GM13977 (cell line): Measurements from ENCODE around the gene IMMP2L.

Experiments used
- DNase-seq: peaks from one replicate; pipeline ENCODE4 v3.0.0; 2012; ENCODE audit warnings: low spot score
- CTCF ChIP-seq: IDR thresholded peaks from 2 replicates; pipeline ENCODE4 v1.5.1; 2012; ENCODE audit warnings: mild to moderate bottlenecking, control low read depth; ENCODE audit not compliant: insufficient read depth; ENCODE audit errors: extremely low read depth, missing control alignments
- in situ Hi-C: fragments of 300-500 bp; cut with MboI; formaldehyde crosslinking; loops from one replicate; pipeline ENCODE4 v1.12.0; 2022; ENCODE audit warnings: low sequenced_read_pairs, low pct_unique_long_range_greater_than_20kb, mixed read lengths, inconsistent platforms; ENCODE audit not compliant: unreplicated experiment

Gene IMMP2L

GRCh38 chr7:111199643-111200042, 362.6 kb downstream of the IMMP2L start:
- no peak for DNase-seq
- TF ChIP-seq CTCF: no peak
- in situ Hi-C loops: no loop called here

- in situ Hi-C loops: no loop called here
- TF ChIP-seq CTCF: no peak
- DNase-seq: no peak
Observed at GRCh38 chr7:111198255-111198654, 364.0 kb downstream of the IMMP2L start.

DNA sequence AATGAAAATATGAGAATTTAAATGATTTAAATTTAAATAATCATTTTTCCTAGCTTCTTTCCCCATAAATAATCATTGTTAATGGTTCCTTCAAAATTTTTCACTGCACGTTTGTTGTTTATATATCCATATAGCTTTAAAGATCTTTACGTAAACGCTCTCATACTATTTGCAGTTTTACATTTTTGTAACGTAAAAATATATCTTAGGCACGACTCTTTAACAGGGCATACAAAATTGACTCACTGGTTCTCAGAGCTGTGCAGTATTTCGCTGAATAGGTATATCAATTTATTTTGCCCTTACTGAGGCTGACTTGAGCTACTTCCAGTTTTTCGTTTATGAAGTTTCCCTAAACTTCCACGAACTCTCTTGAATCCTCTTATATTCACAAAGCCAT, 365.6 kb downstream of the IMMP2L start:
- DNase-seq: no peak
- in situ Hi-C loops: no loop called here
- TF ChIP-seq CTCF: no peak

GRCh38 chr7:111192614-111193413, 369.5 kb downstream of the IMMP2L start:
- DNase-seq: no peak
- in situ Hi-C loops: no loop called here
- no peak for TF ChIP-seq CTCF

GRCh38 chr7:111190804-111191203, 371.5 kb downstream of the IMMP2L start:
- in situ Hi-C loops: no loop called here
- TF ChIP-seq CTCF: no peak
- DNase-seq: no peak

DNA sequence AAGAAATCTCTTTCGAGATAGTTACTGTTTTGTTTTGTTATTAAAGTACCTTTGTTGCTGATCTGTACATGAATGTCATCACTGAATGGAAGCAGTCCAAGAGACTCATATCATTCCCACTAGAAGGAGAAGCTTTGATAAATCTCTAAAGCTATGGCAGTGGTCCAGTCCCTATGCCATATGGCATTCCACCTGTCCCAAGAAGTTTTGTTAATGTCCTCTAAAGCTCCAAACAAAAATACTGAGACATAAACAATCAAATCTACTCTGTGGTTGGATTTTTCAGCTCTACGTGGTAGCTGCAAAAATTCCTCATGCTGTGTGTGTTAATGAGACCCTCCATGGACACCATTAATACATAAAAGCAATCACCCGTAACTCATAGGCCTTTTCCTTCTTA, 377.3 kb downstream of the IMMP2L start:
- in situ Hi-C loops: no loop called here
- no peak for TF ChIP-seq CTCF
- no peak for DNase-seq

- DNase-seq: no peak
- TF ChIP-seq CTCF: no peak
- in situ Hi-C loops: no loop called here
Observed at GRCh38 chr7:111183321-111183720, 379.0 kb downstream of the IMMP2L start.
